Activated effector memory CD4-positive, alpha-beta T cell treated with anti-CD3 and anti-CD28 coated beads, Interleukin-2, amount 50 U/mL, for 16 hours (primary cell): ENCODE measurements around the gene WSCD1.

Experiments used
- DNase-seq: peaks from one replicate; pipeline ENCODE4 v3.0.0-alpha.2; 2020

Gene WSCD1

GRCh38 chr17:6162216-6162615 is 92.0 kb downstream of the WSCD1 start:
- DNase-seq = no peak

GRCh38 chr17:6162892-6163291 is 92.7 kb downstream of the WSCD1 start:
- no peak for DNase-seq

GRCh38 chr17:6163612-6164333 is 93.6 kb downstream of the WSCD1 start:
- DNase-seq = no peak

GRCh38 chr17:6164996-6165395 is 94.8 kb downstream of the WSCD1 start:
- DNase-seq = no peak

- no peak for DNase-seq
These were observed 95.6 kb downstream of the WSCD1 start for GRCh38 chr17:6165806-6166205.

GRCh38 chr17:6166492-6167179 is 96.5 kb downstream of the WSCD1 start:
- no peak for DNase-seq

- no peak for DNase-seq
These were observed 98.1 kb downstream of the WSCD1 start for GRCh38 chr17:6168296-6168695.

- DNase-seq = no peak
These were observed 100.2 kb downstream of the WSCD1 start for GRCh38 chr17:6170349-6170748.

- DNase-seq = no peak
These were observed 102.6 kb downstream of the WSCD1 start for GRCh38 chr17:6172642-6173330.

- no peak for DNase-seq
These were observed 103.5 kb downstream of the WSCD1 start for GRCh38 chr17:6173653-6174052.
